HG02870 (cell line): ENCODE results near the gene GULP1.
"Not testable (repeated sequence)": the region's sequence is repeated elsewhere in the genome, so short reads cannot be mapped to it uniquely, and the experiment has no call there.

Experiments
- ATAC-seq: cut with Tn5 transposase; IDR thresholded peaks from one replicate; pipeline ENCODE4 v1.9.1; 2021; ENCODE audit warnings: mild to moderate bottlenecking, moderate library complexity; ENCODE audit not compliant: unreplicated experiment

Gene GULP1

DNA sequence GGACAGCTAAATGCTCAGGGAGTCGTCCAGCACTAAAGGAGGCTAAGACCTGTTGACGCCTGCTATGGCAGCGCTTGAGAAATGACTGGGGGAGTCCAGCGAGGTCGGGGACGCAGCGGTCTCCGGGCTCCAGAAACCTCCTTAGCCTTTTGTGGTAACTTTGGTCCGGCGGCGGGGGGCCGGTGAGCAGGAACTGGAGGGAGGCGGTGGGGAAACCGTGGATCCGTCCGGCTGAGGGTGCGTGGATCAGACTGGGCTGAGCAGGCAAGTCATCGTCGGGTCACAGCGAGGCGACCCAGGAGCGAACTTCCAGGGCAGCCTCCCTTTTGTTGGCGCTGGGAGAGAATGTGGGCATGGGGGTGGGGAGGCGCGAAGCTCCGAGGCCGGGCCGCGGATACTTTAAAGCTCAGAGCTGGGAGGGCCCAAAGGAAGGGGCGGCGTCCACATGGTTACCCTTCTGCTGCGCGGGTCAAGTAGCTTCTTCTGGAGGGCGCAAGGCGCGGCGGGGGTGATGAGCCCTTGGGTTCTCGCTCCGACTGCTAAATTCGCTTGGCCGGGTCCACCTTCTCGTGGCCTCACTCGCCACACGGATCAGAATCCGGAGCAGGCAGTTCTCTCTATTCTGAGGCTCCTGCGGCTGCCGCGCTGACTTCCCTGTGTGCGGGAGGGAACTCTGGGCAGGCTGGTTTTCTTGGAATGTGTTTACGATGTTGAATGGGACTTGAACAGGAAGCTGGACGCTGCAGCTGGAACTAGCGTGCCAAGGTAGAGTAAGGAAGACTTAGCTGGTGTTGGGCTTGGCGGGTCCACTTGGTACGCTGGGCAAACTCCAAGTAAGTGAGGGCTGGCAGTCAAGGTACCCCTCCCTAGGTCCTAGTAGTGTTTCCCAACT, 920 bp downstream of the GULP1 start:
- ATAC-seq = no peak

DNA sequence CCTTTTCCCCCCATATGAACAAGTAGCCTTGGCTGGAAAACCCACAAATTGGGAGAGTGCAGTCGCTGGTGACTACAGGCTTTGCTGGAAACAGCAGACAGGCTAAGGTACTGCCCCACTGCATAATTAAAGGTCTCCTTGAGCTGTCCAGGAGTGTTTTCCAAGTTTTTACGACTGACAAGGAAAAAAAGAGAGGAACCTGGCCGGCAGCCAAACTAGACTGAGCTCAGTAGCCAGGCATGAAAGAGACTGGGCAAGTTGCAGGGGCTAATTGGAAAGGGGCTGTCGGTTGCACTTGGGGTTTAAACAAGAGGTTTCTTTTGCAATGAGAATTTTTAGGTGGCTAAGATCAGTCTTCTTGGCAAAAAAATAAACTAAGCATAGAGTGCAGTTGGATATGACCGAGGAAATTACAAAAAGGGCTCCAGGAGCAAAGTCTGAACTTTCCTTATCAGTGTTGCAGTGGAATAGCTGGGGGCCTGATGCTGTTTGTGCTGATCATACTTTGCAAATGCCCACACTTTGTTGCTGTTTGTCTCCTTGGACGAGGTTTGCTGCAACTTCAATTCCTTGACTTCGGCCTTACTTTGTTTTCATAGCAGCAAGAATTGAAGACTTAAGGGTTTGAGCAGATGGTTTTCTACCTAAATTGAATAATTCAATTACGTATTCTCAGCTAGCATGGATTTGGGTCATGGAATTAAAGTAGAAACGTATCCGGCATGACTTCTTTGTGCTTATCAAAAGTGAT, 2.1 kb downstream of the GULP1 start:
- ATAC-seq = no peak

DNA sequence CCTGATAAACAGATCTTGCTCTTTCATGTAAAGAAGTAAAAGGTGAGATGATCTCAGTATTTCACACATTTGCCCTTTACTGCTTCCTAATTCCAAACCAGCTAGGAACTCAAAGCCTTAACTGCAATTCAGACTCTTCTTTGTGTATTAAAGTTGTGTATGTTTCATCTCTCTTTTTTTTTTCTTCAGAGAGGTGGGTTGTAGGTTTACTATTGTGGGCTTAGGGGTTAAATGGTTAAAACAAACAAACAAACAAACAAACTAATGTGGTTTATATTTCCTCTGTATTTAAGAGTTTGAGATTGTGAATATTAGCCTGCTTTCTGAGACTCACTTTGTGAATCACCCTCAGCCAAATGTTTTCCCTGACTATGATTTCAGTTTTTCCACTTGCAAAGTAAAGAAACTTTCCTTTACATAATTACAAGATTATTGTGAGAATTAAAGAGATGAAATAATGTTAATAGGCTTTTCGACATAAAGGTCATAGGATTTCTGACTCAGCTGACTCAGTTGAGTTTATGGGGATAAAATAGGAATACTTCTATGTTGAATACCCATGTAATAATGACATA, 2.8 kb downstream of the GULP1 start:
- no peak for ATAC-seq

DNA sequence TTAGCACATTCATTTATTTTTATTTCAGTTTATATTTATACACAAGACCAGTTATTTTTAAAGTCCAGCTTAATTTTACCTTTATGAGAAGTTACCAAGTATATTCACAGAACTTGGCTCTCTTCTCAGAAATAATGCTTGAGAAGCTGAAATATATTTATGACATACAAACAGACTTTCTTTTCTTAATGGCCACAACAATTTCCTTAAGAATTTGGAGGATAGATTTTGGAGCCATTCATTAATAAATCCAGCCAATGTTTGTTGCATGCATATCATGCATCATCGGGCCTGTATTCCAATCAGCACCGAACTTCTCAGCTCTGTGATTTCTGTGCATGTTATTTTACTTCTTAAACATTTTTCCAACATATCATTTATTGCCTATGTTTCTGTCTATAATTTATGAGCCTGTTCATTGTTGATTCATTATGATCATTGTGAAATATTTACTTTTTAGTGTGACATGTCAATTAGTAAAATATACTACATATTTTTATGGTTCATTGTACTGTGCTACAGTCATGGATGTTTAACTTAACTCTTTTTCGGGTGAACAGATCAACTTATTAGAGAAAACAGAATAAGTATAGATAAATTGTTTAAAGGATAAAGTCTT, 3.5 kb downstream of the GULP1 start:
- no peak for ATAC-seq

DNA sequence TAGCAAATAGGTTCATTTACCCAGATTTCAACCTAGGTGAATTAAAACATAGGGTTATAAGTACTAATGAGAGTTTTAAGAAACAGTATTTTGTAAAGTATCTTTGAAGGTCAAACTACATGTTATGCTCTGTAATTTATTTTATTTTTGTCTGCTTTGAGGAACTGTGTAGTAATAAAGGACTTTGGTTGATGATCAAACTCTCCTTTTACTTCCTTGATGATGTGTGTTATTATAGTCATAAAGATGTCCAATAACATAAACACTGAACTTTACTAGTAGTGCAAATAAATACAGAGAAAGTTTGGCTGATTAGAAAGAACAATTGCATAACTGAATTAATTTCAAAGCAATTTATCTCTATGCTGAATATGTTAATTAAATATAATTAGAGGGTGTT, 6.3 kb downstream of the GULP1 start:
- ATAC-seq = no peak

DNA sequence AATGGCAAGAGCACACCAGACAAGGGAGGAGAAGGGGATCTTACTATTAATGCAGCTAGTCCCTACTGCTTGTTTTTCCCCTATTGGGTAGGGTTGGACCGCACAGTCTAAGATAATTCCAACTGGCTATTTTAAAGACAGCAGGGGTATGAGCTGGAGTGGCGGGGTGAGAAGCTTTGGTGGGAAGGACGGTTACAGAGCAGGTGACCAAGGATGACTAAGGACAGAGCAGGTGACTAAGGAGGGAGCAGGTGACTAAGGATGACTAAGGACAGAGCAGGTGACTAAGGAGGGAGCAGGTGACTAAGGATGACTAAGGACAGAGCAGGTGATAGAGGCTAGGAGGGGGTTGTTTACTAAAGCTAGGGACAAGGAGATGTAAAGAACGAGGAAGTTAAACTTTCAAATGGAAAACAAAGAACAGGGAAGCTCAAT, 7.3 kb downstream of the GULP1 start:
- ATAC-seq = not testable (repeated sequence)

DNA sequence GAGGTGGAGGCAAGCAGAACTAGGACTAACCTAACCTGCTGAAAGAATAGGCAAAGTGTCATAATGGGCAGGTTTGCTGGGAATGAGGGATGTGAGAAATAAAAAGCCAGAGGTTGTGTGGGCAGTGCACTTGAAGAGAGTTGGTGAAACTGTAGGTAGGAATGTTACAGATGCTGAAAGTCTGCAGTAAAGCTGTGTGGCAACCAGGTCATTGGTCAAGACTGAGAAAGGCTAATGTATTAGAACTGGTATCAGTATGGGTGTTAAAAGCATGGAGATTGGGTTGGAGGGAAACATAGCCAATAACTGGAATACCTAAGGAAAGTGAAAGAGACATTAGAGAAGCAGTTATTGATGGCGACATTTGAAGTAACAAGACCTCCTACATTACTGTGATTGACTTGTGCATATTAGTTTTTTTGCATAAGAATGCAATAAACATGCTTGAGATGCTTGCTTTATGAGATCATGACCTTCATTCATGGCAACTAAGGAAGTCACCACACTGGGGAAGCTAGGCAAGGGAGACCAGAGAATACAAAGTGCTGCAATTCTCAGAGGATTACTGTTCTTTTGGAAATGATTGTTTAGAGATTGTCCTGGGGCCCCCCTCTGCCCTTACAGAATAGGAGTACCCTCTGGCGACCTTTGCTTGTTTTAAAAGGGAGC, 11.8 kb downstream of the GULP1 start:
- ATAC-seq = no peak

DNA sequence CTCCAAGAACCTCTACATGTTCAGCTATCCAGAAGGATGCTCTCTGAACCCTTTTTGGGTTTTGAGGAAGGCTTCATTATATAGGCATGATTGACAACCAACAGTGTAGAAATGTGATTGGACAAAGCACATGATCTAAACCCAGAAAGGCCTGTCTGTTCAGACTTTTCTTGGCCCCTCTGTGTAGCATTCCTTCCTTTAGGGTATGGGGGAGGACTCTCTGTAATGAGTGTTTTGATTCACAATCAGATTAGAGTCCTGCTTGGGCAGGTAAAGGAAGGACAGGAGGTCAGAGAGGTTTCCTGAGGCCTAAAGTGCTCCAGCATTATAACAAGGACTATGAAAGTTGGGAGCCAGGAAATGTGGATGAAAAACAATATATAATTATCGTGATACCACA, 13.6 kb downstream of the GULP1 start:
- ATAC-seq = no peak

DNA sequence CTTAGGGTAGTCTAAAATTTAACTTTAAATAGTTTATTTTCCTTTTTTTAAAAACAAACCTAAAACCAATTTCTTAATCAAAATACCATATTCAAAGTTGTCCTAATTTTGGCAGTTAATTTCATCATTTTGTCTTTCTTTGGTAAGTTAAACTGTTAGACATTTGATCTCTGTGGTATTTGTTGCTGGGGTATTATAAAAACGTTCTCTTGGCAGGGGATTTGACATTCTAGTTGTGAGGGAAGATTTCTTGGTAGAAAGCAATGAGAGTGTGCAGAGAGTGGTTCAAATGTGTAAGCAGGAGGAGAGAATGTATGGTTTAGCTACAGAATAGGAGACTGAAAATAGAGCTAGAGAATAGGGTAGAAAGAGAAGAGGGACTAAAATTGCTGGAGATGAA, 14.6 kb downstream of the GULP1 start:
- no peak for ATAC-seq

DNA sequence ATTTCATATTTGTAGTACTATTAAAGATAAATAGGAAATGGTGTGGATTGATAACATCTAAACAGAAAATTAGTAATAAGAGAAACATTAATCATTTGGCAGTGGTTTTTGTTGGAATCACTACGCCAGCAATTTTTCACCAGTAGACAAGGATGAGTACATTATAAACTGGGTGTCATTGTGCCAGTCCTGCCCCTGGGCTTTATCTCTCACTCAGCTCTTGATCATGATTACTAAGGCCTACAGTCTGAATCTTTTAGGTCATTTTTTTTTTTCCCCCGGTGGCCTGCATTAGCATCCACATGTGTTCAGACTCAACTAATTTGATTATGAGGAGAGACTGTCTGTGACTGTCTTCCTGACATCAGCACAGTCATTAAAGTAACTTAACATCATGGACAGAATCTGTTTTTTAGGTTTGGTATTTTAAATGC, 16.2 kb downstream of the GULP1 start:
- no peak for ATAC-seq

DNA sequence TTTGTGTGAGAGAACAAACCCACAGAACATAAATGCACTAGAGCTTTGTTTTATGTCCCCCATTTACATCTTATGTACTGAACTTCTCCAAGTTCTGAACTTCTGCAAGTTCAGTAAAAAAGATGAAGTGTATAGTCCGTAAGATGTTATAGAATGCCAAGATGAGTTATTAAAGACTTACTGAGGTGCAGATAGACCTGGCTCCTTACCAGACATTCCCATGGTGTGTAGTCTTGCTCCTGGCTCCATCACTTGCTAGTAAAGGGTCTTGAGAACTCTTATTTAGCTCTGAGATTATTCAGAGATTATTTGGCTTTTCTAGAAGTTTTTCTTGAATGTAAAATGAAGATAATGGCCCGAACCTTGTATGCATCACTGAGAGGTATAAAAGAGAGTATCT, 16.8 kb downstream of the GULP1 start:
- no peak for ATAC-seq

DNA sequence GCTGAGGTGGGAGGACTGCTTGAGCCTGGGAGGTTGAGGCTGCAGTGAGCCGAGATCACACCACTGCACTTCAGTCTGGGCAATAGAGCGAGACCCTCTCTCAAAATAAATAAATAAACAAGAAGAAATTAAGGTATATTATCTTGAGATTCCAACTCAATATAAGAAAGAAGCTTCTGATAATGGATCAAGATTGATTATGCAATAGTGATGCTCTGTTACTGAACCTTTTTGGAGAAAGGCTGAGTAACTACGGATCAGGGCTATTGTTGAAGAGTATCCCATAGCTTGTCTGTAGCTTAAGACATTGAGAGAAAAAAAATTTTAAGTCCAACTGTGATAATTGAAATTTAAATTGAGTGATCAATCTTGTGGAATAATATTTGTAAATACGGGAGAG, 17.7 kb downstream of the GULP1 start:
- ATAC-seq = no peak

DNA sequence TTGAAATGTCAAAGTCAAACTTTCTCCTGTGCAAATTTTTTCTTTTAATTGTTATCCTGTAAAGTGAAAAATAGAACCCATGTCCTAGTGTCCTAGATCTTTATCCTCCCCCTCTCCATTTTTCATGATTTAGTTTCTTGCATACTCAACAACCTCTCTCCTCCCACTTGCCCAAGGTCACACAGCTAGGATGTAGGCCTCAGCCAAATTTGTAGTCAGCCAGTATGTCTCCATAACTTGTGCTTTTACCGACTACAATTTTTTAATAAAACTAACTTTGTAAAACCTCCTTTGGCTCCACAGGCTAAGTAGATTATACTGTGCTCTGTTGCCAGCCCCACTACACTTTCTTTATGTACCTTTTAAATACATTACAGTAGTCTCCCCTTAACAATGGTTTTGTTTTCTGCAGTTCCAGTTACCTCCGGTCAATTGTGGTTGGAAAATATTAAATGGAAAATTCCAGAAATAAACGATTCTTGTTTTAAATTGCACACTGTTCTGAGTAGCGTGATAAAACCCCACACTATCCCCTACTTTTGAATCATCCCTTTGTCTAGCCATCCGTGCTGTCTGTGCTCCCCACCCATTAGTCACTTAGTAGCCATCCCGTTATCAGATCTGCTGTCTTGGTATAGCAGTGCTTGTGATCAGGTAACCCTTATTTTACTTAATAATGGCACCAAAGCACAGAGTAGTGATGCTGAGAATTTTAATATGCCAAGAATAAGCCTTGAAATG, 22.8 kb downstream of the GULP1 start:
- no peak for ATAC-seq

DNA sequence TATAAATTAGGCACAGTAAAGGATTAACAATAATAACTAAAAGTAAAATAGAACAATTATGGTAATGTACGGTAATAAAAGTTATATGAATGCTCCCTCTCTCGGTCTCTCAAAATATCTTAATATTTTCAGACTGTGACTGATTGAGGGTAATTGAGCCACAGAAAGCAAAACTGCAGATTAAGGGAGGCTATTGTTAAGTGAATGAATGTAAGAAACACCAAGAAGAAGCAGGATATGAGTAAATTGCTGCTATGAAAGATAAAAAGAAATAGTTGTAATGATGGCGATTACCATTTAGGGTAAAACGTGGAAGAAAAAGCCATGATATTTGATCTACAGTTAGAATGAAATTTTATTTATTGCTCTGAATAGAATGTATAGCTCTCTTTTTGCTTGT, 24.1 kb downstream of the GULP1 start:
- no peak for ATAC-seq

DNA sequence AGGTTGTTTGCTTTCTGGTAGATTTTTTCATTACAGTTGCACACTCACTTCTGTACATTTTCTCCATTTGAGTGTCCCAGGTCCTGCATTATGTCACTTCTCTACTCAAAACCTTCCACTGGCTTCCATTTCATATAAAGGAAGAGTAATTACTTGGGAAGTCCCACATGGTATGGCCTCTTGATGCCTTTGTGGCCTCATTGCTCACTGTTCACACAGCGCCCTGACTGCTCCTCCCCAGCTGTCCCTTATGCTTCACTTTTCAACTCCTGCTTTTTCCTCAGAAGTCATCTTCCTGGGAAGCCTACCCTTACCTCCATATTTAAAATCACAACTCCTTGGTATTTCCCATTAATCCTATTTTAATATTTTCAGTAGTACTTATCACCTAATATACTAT, 24.7 kb downstream of the GULP1 start:
- ATAC-seq = no peak

DNA sequence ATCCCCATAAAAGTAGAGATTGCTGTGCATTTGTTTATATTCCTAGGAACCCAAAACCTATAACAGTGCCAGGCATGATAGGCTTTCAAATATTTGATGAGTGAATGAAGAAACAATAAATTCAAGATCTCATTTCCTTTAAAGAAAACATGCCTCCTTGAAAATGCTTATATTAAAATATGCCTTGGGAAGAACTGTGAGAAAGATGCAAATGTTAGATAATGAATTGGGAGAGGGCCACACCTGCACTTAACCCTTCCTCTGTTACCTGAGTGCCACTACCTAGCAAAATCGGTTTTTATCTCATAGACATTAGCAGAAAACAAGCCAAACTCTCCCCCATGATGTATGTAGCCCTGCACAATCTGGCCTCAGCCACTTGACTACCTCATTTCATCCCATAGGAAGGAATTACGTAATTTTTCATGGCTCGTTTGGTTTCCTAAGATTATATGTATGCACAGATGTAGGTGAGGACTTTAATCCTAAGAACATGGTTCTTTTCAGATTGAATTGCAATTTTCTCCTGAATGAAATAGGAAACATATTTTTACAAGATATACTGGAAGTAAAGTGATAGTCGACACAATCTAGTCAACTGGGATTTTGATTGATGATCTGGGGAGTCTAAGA, 25.2 kb downstream of the GULP1 start:
- no peak for ATAC-seq

DNA sequence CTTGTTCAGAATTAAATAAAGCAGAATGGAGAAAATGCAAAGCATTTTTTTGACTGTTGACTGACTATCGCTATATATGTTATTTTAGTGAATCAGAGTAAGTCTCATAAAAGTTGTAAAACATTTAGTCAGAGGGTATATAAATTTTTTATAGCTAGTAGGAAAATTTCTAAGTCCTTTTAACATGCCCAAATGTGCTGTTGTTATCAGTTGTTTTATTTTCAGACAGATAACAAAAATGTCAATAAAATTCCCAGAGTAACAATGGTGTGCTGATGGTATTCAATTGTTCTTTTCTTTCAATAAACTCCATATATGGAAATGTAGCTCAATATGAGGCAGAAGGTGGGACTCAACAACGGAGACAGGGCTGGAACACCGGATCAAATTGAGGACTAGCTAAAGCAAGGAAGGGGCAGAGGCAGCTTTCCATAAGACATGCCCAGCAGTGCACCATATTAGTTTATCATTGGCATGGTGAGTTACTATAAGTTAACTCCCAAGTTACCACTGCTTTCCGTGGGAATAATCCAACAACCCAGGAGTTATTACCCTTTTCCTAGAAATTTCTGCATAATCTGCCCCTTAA, 26.6 kb downstream of the GULP1 start:
- ATAC-seq = no peak

DNA sequence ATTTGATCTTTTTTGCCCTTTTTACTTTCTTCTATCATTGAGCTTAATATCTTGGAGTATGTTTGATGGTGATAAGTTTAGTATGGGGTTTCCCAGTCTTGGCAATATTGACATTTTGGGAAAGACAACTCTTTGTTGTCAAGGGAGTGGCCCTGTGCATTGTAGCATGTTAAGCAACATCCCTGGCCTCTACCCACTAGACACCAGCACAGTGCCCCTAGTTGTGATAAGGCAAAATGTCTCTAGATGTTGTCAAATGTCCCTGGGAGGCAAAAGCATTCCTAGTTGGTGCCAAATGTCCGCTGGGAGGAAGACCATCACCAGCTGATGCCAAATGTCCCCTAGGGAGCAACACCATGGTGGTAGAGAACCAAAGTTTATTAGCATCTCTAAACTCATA, 28.2 kb downstream of the GULP1 start:
- no peak for ATAC-seq

DNA sequence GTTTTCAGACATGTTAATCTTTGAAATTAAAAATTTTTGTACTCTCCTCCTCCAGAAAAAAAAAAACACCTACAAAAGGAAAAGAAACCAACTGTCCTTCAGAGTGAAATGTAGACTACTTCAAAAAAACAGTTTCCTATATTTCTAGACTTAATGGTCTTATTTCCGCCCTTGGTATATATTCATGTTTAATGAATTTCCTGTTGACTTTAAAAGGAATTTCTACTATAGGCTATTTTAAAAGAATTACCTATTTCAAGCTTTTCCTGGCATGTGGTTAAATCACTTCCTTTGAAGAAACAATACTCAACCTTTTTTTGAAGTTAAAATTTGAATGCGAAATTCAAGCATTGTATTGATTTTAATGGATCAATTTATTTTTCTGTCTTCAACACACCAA, 29.2 kb downstream of the GULP1 start:
- no peak for ATAC-seq
